Right atrium auricular region (tissue), 2 donors: ENCODE results near the gene ACOT11. TPM values are rescaled to one million over a fixed set of nuclear protein-coding genes. Genes with fewer than 3 reads are reported as not detected.

ENCODE experiments used
- DNase-seq: peaks from one replicate; pipeline ENCODE4 v3.0.0-alpha.2; 2019; ENCODE audit warnings: low spot score
- H3K27ac ChIP-seq, 2 donors: fragments of 200-600 bp; sonication (generic); 1 replicate in 1 of 2; 2 replicates in 1 of 2; pipeline ENCODE4 v1.5.1; 2016 to 2019
- H3K27me3 ChIP-seq, 2 donors: fragments of 200-600 bp; sonication (generic); one replicate each; pipeline versions ENCODE4 v1.5.1 to v1.6.0; 2017 to 2019
- H3K36me3 ChIP-seq: fragments of 200-600 bp; sonication (generic); one replicate; pipeline ENCODE4 v1.5.1; 2016
- H3K4me1 ChIP-seq, 2 donors: fragments of 200-600 bp; sonication (generic); one replicate each; pipeline versions ENCODE4 v1.5.1 to v1.6.0; 2017 to 2019
- H3K4me3 ChIP-seq, 2 donors: fragments of 200-600 bp; sonication (generic); 1 replicate in 1 of 2; 2 replicates in 1 of 2; pipeline ENCODE4 v1.5.1; 2017 to 2019; ENCODE audit warnings: mild to moderate bottlenecking in 1 of 2, moderate library complexity in 1 of 2
- H3K9me3 ChIP-seq, 2 donors: fragments of 200-600 bp; sonication (generic); one replicate each; pipeline ENCODE4 v1.5.1; 2019
- CTCF ChIP-seq, 2 donors: fragments of 200-600 bp; sonication (generic); IDR thresholded peaks; one replicate each; pipeline ENCODE4 v1.5.1; 2019; ENCODE audit warnings: antibody characterized with exemption in 2 of 2
- total RNA-seq, 2 donors: library from RNA; depleted of rRNA; stranded (reverse); fragments of >200 nt; gene quantifications; one replicate each; pipeline ENCODE4 v1.1.0, GENCODE V29; 2016

Gene ACOT11
- total RNA-seq, 2 donors from 2014 or later: 9.1 to 27.0 TPM

- H3K4me3 ChIP-seq: no peak overlapping the region
- H3K36me3 ChIP-seq: no peaks in the 10 kb centered on the region
- DNase-seq: no peak
- TF ChIP-seq CTCF (IDR thresholded peaks at IDR 0.05): no peak
- no peaks in the 10 kb centered on the region for H3K9me3 ChIP-seq
- no peaks in the 10 kb centered on the region for H3K27me3 ChIP-seq
- peaks cover 0 to 6% of the 10 kb centered on the region in 2 donors for H3K4me1 ChIP-seq
- H3K27ac ChIP-seq: no peak overlapping the region
These were observed 102.4 kb downstream of the ACOT11 start for GRCh38 chr1:54650417-54650816.

GRCh38 chr1:54651608-54652007 lies 103.6 kb downstream of the ACOT11 start:
- H3K4me3 ChIP-seq: no peak overlapping the region
- no peak for TF ChIP-seq CTCF (IDR thresholded peaks at IDR 0.05)
- H3K27ac ChIP-seq: no peak overlapping the region
- DNase-seq: no peak
- no peaks in the 10 kb centered on the region for H3K27me3 ChIP-seq
- no peaks in the 10 kb centered on the region for H3K4me1 ChIP-seq
- no peaks in the 10 kb centered on the region for H3K9me3 ChIP-seq
- H3K36me3 ChIP-seq: no peaks in the 10 kb centered on the region

- no peaks in the 10 kb centered on the region for H3K9me3 ChIP-seq
- no peak overlapping the region for H3K4me3 ChIP-seq
- DNase-seq: no peak
- no peak overlapping the region for H3K27ac ChIP-seq
- H3K4me1 ChIP-seq: no peaks in the 10 kb centered on the region
- no peak for TF ChIP-seq CTCF (IDR thresholded peaks at IDR 0.05)
- H3K27me3 ChIP-seq: no peaks in the 10 kb centered on the region
- H3K36me3 ChIP-seq: no peaks in the 10 kb centered on the region
These were observed 104.1 kb downstream of the ACOT11 start for GRCh38 chr1:54652168-54652567.

GRCh38 chr1:54653036-54653435 lies 105.0 kb downstream of the ACOT11 start:
- Histone ChIP-seq H3K36me3 (no peaks in the 10 kb centered on the region), H3K9me3 (peaks cover 0 to 1% of the 10 kb centered on the region in 2 donors), H3K27me3 (no peaks in the 10 kb centered on the region), H3K4me1 (no peaks in the 10 kb centered on the region), H3K27ac (no peak overlapping the region), H3K4me3 (no peak overlapping the region)
- no peak for DNase-seq
- TF ChIP-seq CTCF (IDR thresholded peaks at IDR 0.05): no peak

- DNase-seq: no peak
- Histone ChIP-seq H3K4me1 (no peaks in the 10 kb centered on the region), H3K36me3 (no peaks in the 10 kb centered on the region), H3K9me3 (peaks cover 0 to 9% of the 10 kb centered on the region in 2 donors), H3K27me3 (no peaks in the 10 kb centered on the region), H3K4me3 (no peak overlapping the region), H3K27ac (no peak overlapping the region)
- no peak for TF ChIP-seq CTCF (IDR thresholded peaks at IDR 0.05)
These were observed 110.3 kb downstream of the ACOT11 start for GRCh38 chr1:54658164-54658913.

Other genes starting within 250 kb of the ACOT11 start
- gene SSBP3, start 141.8 kb upstream of the ACOT11 start, total RNA-seq: 10 to 100 TPM; 15.2 to 16.6 TPM
- under 1 TPM in 1 of 2 donors, not detected in 1; 0.63 TPM for gene FAM151A, start 75.3 kb downstream of the ACOT11 start, total RNA-seq
- gene MROH7, start 93.6 kb downstream of the ACOT11 start, total RNA-seq: 1 to 10 TPM; 5.5 to 6.9 TPM
- 10 to 100 TPM in 1 of 2 donors, 1 to 10 TPM in 1; 9.8 to 10.3 TPM for gene TTC4, start 167.6 kb downstream of the ACOT11 start, total RNA-seq
- 1 to 10 TPM; 3.9 to 4.0 TPM for gene PARS2, start 216.3 kb downstream of the ACOT11 start, total RNA-seq